ENCODE results near the gene TMEM143.

- no peak for TF ChIP-seq POLR2AphosphoS5 (IDR thresholded peaks at IDR 0.05)
- TF ChIP-seq POLR2A (IDR thresholded peaks at IDR 0.05) = no peak
These were observed 29.3 kb upstream of the TMEM143 start for GRCh38 chr19:48392860-48393558.
